Caco-2 (cell line): ENCODE measurements around the gene CAPZA1. TPM values are rescaled to one million over a fixed set of nuclear protein-coding genes. Genes with fewer than 3 reads are reported as not detected.

ENCODE experiments used
- BruUV-seq: library from RNA; stranded (reverse); fragments of 400-500 nt; replicated peaks from 2 replicates; lab custom pipeline; 2021; lab: Mats Ljungman, UMichigan
- CTCF ChIA-PET: fragments of 300-600 bp; sonication (Branson Sonifier 250); formaldehyde crosslinking; loops from one replicate; lab custom pipeline; 2022; ENCODE audit warnings: antibody characterized with exemption; lab: Charles Lee
- POLR2A ChIA-PET: fragments of 300-600 bp; sonication (Branson Sonifier 250); formaldehyde crosslinking; loops from one replicate; lab custom pipeline; 2022; ENCODE audit warnings: antibody characterized with exemption; lab: Charles Lee
- DNase-seq, 2 experiments: peaks; one replicate each; pipeline versions ENCODE4 v3.0.0 to v3.0.0-alpha.2; 2020 to 2022
- H3K27me3 ChIP-seq: replicated peaks from 2 replicates; pipeline ENCODE4 v1.6.0; 2011; ENCODE audit warnings: low read length; ENCODE audit not compliant: control insufficient read depth, insufficient read depth
- H3K36me3 ChIP-seq: 2 replicates; pipeline ENCODE4 v1.5.1; 2011; ENCODE audit warnings: low read length; ENCODE audit not compliant: control insufficient read depth, insufficient read depth
- H3K4me1 ChIP-seq: fragments of 250-450 bp; sonication (Bioruptor Pico); 2 replicates; pipeline ENCODE4 v1.5.1; 2020; ENCODE audit warnings: mild to moderate bottlenecking
- H3K4me3 ChIP-seq: 2 replicates; pipeline ENCODE4 v1.5.1; 2011; ENCODE audit warnings: low read depth, mild to moderate bottlenecking, control low read depth, low read length
- H3K9me3 ChIP-seq: fragments of 250-450 bp; sonication (Bioruptor Pico); 2 replicates; pipeline ENCODE4 v1.5.1; 2020; ENCODE audit warnings: mild to moderate bottlenecking, moderate library complexity
- H3K27ac Mint-ChIP-seq: one replicate; pipeline ENCODE4 v1.8.0; 2022; ENCODE audit warnings: mixed read lengths; ENCODE audit not compliant: unreplicated experiment
- H3K27me3 Mint-ChIP-seq: one replicate; pipeline ENCODE4 v1.8.0; 2022; ENCODE audit warnings: mixed read lengths; ENCODE audit not compliant: insufficient read depth, unreplicated experiment
- H3K36me3 Mint-ChIP-seq: one replicate; pipeline ENCODE4 v1.8.0; 2022; ENCODE audit warnings: mild to moderate bottlenecking, mixed read lengths; ENCODE audit not compliant: insufficient read depth, unreplicated experiment
- H3K4me1 Mint-ChIP-seq: one replicate; pipeline ENCODE4 v1.8.0; 2022; ENCODE audit warnings: low read depth, mixed read lengths; ENCODE audit not compliant: unreplicated experiment
- H3K4me3 Mint-ChIP-seq: one replicate; pipeline ENCODE4 v1.8.0; 2022; ENCODE audit warnings: mild to moderate bottlenecking, moderate library complexity, mixed read lengths; ENCODE audit not compliant: unreplicated experiment
- H3K9me3 Mint-ChIP-seq: one replicate; pipeline ENCODE4 v1.8.0; 2022; ENCODE audit warnings: mixed read lengths; ENCODE audit not compliant: unreplicated experiment
- intact Hi-C: fragments of 100-400 bp; cut with micrococcal nuclease; formaldehyde crosslinking; loops from one replicate; pipeline ENCODE4 v1.10.0; 2022; ENCODE audit not compliant: unreplicated experiment
- total RNA-seq: library from RNA; stranded (reverse); gene quantifications from 2 replicates; pipeline ENCODE4 v1.2.3, GENCODE V29; 2022
- TF ChIP-seq, protein P1 (sequence below), 2 experiments: fragments of 200-600 bp in 1 of 2; IDR thresholded peaks; 1 replicate in 1 of 2; 2 replicates in 1 of 2; pipeline versions ENCODE4 v1.5.1 to v1.8.0; 2011 to 2022; ENCODE audit warnings: antibody characterized with exemption in 1 of 2, control low read depth in 1 of 2, inconsistent platforms in 1 of 2, low read depth in 1 of 2, low read length in 1 of 2, mild to moderate bottlenecking in 1 of 2, moderate library complexity in 1 of 2; ENCODE audit not compliant: insufficient read depth in 1 of 2, severe bottlenecking in 1 of 2, unreplicated experiment in 1 of 2

The CAPZA1 gene
- total RNA-seq, 1 experiment from 2014 or later = 82.4 TPM

DNA sequence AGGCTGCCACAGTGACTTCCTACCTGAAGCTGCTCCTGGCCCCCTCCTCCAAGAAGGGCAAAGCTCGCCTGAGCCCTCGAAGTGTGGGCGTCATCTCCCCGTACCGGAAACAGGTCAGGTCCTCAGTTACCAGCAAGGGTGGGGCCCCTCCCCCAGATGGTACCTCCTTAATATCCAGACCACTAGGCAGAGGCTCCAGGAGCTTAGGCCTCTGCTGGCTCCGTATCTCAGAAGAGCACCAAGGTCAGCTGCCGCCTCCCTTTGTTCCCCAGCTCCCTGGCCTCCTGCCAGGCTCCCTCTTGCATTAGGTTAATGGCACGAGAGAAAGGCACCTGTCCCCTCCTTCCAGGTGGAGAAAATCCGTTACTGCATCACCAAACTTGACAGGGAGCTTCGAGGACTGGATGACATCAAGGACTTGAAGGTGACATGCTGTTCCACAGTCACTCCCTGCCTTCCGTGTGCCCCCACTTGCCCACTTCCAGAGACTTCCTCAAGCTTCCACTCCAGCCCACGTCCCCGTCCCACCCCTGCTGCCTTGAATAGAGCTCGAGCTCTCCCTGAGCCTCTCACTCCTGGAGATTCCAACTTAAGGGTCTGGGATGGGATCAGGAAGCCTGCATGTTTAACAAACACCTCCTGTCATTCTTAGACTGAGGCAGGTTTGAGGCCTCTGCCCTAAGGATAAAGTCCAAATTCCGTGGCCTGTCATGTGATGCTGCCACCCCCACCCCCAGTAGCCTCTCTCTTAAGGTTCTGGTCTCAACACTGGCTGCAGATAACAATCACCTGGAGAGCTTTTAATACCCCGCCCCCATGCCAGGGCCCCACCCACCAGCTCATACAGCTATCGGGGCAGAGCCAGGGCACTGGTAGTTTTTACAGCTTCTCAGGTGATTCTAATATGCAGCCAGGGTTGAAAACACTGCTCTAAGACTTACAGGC is 79.0 kb downstream of the CAPZA1 start:
- H3K27me3 ChIP-seq = no peaks in the 10 kb centered on the region
- ChIA-PET POLR2A (interaction anchor here (0.5 to 2.9 kb wide), 10 partner anchors 9 to 303 kb away, joined by 3 to 27 read pairs (median 5); partner anchors contain the start of genes CTTNBP2NL, MOV10 and SLC16A1), CTCF (interaction anchor here (0.6 to 2.7 kb wide), 6 partner anchors 9 to 304 kb away, joined by 3 to 24 read pairs (median 4); partner anchors contain the start of genes MOV10 and RHOC)
- H3K4me3 ChIP-seq = no peak overlapping the region
- BruUV-seq = TSS peak; percentile 18
- DNase-seq = peak; percentile 90 to 95
- TF ChIP-seq, protein P1, sequence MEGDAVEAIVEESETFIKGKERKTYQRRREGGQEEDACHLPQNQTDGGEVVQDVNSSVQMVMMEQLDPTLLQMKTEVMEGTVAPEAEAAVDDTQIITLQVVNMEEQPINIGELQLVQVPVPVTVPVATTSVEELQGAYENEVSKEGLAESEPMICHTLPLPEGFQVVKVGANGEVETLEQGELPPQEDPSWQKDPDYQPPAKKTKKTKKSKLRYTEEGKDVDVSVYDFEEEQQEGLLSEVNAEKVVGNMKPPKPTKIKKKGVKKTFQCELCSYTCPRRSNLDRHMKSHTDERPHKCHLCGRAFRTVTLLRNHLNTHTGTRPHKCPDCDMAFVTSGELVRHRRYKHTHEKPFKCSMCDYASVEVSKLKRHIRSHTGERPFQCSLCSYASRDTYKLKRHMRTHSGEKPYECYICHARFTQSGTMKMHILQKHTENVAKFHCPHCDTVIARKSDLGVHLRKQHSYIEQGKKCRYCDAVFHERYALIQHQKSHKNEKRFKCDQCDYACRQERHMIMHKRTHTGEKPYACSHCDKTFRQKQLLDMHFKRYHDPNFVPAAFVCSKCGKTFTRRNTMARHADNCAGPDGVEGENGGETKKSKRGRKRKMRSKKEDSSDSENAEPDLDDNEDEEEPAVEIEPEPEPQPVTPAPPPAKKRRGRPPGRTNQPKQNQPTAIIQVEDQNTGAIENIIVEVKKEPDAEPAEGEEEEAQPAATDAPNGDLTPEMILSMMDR (IDR thresholded peaks at IDR 0.05; ENCODE audit: insufficient read depth in 1 of 2, low read depth in 1 of 2, low read length in 1 of 2, severe bottlenecking in 1 of 2, unreplicated experiment in 1 of 2) = no peak
- Mint-ChIP-seq H3K4me1 (peaks cover 27% of the 10 kb centered on the region), H3K9me3 (no peaks in the 10 kb centered on the region), H3K27ac (peak overlapping the region; percentile 72), H3K4me3 (peak overlapping the region; percentile 62), H3K27me3 (no peaks in the 10 kb centered on the region), H3K36me3 (peaks cover 77% of the 10 kb centered on the region)
- no peaks in the 10 kb centered on the region for H3K9me3 ChIP-seq
- peaks cover 48% of the 10 kb centered on the region for H3K4me1 ChIP-seq
- intact Hi-C loops = loop anchor here (1.0 to 2.0 kb wide), 3 partner anchors 9 to 308 kb away; partner anchors contain the start of genes MOV10 and RHOC
- peaks cover 1% of the 10 kb centered on the region; the same call in 1 of the 2 replicates for H3K36me3 ChIP-seq

DNA sequence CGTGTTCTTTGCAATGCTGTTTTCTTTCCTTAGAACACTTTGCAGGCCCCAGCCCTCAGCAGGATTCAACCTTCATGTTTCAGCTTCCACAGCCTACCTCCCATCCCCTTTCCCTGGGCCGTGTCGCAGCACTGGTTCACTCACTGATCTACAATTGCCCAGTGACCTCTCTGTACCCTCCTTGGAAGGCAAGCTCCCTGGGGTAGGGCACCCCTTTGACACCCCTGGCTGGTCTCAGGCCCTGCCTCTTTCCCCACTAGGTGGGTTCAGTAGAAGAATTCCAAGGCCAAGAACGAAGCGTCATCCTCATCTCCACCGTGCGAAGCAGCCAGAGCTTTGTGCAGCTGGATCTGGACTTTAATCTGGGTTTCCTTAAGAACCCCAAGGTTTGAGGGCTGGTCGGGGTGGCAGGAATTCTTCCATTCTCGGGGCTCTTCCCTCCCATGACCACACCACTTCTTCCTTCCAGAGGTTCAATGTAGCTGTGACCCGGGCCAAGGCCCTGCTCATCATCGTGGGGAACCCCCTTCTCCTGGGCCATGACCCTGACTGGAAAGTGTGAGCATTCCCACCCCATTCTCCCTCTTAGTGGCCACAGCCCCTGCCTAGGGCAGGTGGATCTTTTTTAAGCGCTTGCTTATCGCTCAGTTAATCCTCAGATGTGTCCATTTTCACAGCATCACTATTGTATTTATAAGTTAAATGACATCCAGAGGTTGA is 80.0 kb downstream of the CAPZA1 start:
- intact Hi-C loops = loop anchor here (1.0 to 2.0 kb wide), 3 partner anchors 8 to 309 kb away; partner anchors contain the start of genes MOV10 and RHOC
- ChIA-PET POLR2A (interaction anchor here (0.6 to 2.9 kb wide), 8 partner anchors 9 to 304 kb away, joined by 3 to 27 read pairs (median 5); partner anchors contain the start of genes CTTNBP2NL, MOV10 and SLC16A1), CTCF (interaction anchor here (0.6 to 2.7 kb wide), 7 partner anchors 8 to 305 kb away, joined by 3 to 24 read pairs (median 3); partner anchors contain the start of genes MOV10 and RHOC)
- H3K4me1 Mint-ChIP-seq = peaks cover 27% of the 10 kb centered on the region
- DNase-seq = no peak
- H3K9me3 Mint-ChIP-seq = no peaks in the 10 kb centered on the region
- Histone ChIP-seq H3K9me3 (no peaks in the 10 kb centered on the region), H3K4me3 (no peak overlapping the region), H3K4me1 (peaks cover 56% of the 10 kb centered on the region), H3K36me3 (peaks cover 1% of the 10 kb centered on the region; the same call in 1 of the 2 replicates), H3K27me3 (no peaks in the 10 kb centered on the region)
- peak overlapping the region; percentile 72 for H3K27ac Mint-ChIP-seq
- peaks cover 81% of the 10 kb centered on the region for H3K36me3 Mint-ChIP-seq
- BruUV-seq = TSS peak; percentile 50
- TF ChIP-seq, protein P1 (IDR thresholded peaks at IDR 0.05; ENCODE audit: insufficient read depth in 1 of 2, low read depth in 1 of 2, low read length in 1 of 2, severe bottlenecking in 1 of 2, unreplicated experiment in 1 of 2) = no peak
- peak overlapping the region; percentile 62 for H3K4me3 Mint-ChIP-seq
- no peaks in the 10 kb centered on the region for H3K27me3 Mint-ChIP-seq
